A549 (cell line): ENCODE measurements around the gene HESX1. TPM values are rescaled to one million over a fixed set of nuclear protein-coding genes. Genes with fewer than 3 reads are reported as not detected.

ENCODE experiments used
- ATAC-seq, 2 experiments: fragments of 200-7000 bp in 1 of 2; fragments of >200 bp in 1 of 2; cut with Nextera tagmentation in 1 of 2; cut with Tn5 transposase in 1 of 2; 3 replicates each; pipeline versions ENCODE4 v1.8.0 to v1.9.1; 2018 to 2020; ENCODE audit warnings: mild to moderate bottlenecking in 1 of 2, moderate library complexity in 1 of 2
- CTCF ChIA-PET: fragments of 300-600 bp; sonication (Branson Sonifier 250); formaldehyde crosslinking; extraction: SDS; loops from one replicate; lab custom pipeline; 2021; ENCODE audit warnings: antibody characterized with exemption, inconsistent platforms; lab: Yijun Ruan, JAX
- POLR2A ChIA-PET: fragments of 350-600 bp; formaldehyde crosslinking; extraction: SDS; loops from one replicate; lab custom pipeline; 2021; ENCODE audit warnings: antibody characterized with exemption, inconsistent platforms; lab: Yijun Ruan, JAX
- DNase-seq, 2 experiments: peaks; one replicate each; pipeline versions ENCODE4 v3.0.0 to v3.0.0-alpha.2; 2011 to 2016; ENCODE audit warnings: low read depth in 1 of 2, low spot score in 1 of 2
- FAIRE-seq: peaks from 2 replicates; lab custom pipeline; 2011; peaks lifted over from hg19 to GRCh38; lab: Jason Lieb, UNC
- H3K27ac ChIP-seq, 2 experiments: fragments of >200 bp; sonication (Bioruptor Twin); formaldehyde crosslinking; 3 replicates each; pipeline ENCODE4 v1.5.1; 2016 to 2017
- H3K4me1 ChIP-seq: fragments of >200 bp; sonication (Bioruptor Twin); formaldehyde crosslinking; 3 replicates; pipeline ENCODE4 v1.6.1; 2016
- H3K4me2 ChIP-seq: fragments of >200 bp; sonication (Bioruptor Twin); formaldehyde crosslinking; 3 replicates; pipeline ENCODE4 v1.6.1; 2016
- H3K4me3 ChIP-seq: fragments of >200 bp; sonication (Bioruptor Twin); formaldehyde crosslinking; 3 replicates; pipeline ENCODE4 v1.5.1; 2016
- H3K9me3 ChIP-seq: fragments of >200 bp; sonication (Bioruptor Twin); formaldehyde crosslinking; 3 replicates; pipeline ENCODE4 v1.6.1; 2016
- ATOH8 ChIP-seq: fragments of 250-450 bp; sonication (Bioruptor Pico); IDR thresholded peaks from 2 replicates; pipeline ENCODE4 v1.5.0; 2020; ENCODE audit warnings: low read depth, mild to moderate bottlenecking, moderate library complexity
- BCL3 ChIP-seq: fragments of >200 bp; sonication (Bioruptor Twin); formaldehyde crosslinking; IDR thresholded peaks from 3 replicates; pipeline ENCODE4 v1.6.1; 2016
- E2F6 ChIP-seq: IDR thresholded peaks from 2 replicates; pipeline ENCODE4 v1.6.1; 2012; ENCODE audit warnings: low read depth, borderline replicate concordance
- EHF ChIP-seq: fragments of 250-450 bp; sonication (Bioruptor Pico); IDR thresholded peaks from 2 replicates; pipeline ENCODE4 v1.5.0; 2020; ENCODE audit warnings: mild to moderate bottlenecking
- HOXA7 ChIP-seq: fragments of 250-450 bp; sonication (Bioruptor Pico); IDR thresholded peaks from 2 replicates; pipeline ENCODE4 v1.5.0; 2020; ENCODE audit warnings: mild to moderate bottlenecking, moderate library complexity
- HOXB13 ChIP-seq: fragments of 250-450 bp; sonication (Bioruptor Pico); IDR thresholded peaks from 2 replicates; pipeline ENCODE4 v1.5.0; 2020; ENCODE audit warnings: low read depth, mild to moderate bottlenecking, moderate library complexity
- JUN ChIP-seq, 2 experiments: fragments of >200 bp; sonication (Bioruptor Twin); formaldehyde crosslinking; IDR thresholded peaks; 2 replicates in 1 of 2; 3 replicates in 1 of 2; pipeline ENCODE4 v1.6.1; 2016 to 2017
- JUNB ChIP-seq: fragments of >200 bp; sonication (Bioruptor Twin); formaldehyde crosslinking; IDR thresholded peaks from 2 replicates; pipeline ENCODE4 v1.6.1; 2016
- KDM1A ChIP-seq: fragments of 200-600 bp; sonication (generic); IDR thresholded peaks from 2 replicates; pipeline ENCODE4 v1.6.1; 2016; ENCODE audit warnings: low read depth, mild to moderate bottlenecking
- KDM5A ChIP-seq: fragments of 200-600 bp; sonication (generic); IDR thresholded peaks from 2 replicates; pipeline ENCODE4 v1.6.1; 2016; ENCODE audit warnings: antibody characterized with exemption, mild to moderate bottlenecking
- MAX ChIP-seq: IDR thresholded peaks from 2 replicates; pipeline ENCODE4 v1.6.1; 2012
- PBX3 ChIP-seq: IDR thresholded peaks from 2 replicates; pipeline ENCODE4 v1.6.1; 2012
- POLR2AphosphoS2 ChIP-seq: conservative IDR thresholded peaks from 2 replicates; pipeline ENCODE4 v1.6.1; 2012; ENCODE audit warnings: low read length, improper control_type of control experiment, inconsistent platforms
- RAD21 ChIP-seq, 2 experiments: fragments of >200 bp in 1 of 2; sonication (Bioruptor Twin) in 1 of 2; formaldehyde crosslinking in 1 of 2; IDR thresholded peaks in 1 of 2; conservative IDR thresholded peaks in 1 of 2; 2 replicates in 1 of 2; 3 replicates in 1 of 2; pipeline ENCODE4 v1.6.1; 2012 to 2018; ENCODE audit warnings: inconsistent platforms in 1 of 2
- RARB ChIP-seq: fragments of 250-450 bp; sonication (Bioruptor Pico); IDR thresholded peaks from 2 replicates; pipeline ENCODE4 v1.8.0; 2021; ENCODE audit warnings: mild to moderate bottlenecking, moderate library complexity
- RCOR1 ChIP-seq: fragments of 150-350 bp; IDR thresholded peaks from 2 replicates; pipeline ENCODE4 v1.6.1; 2014; ENCODE audit warnings: antibody characterized with exemption, low read length, low read depth
- RNF2 ChIP-seq: fragments of 200-600 bp; sonication (generic); IDR thresholded peaks from 2 replicates; pipeline ENCODE4 v1.6.1; 2016; ENCODE audit warnings: low read depth, mild to moderate bottlenecking, antibody characterized with exemption, moderate library complexity, borderline replicate concordance
- TFCP2L1 ChIP-seq: fragments of 250-450 bp; sonication (Bioruptor Pico); IDR thresholded peaks from 2 replicates; pipeline ENCODE4 v1.5.0; 2021; ENCODE audit warnings: mild to moderate bottlenecking
- TP53 ChIP-seq: fragments of 250-450 bp; sonication (Bioruptor Pico); IDR thresholded peaks from 2 replicates; pipeline ENCODE4 v1.5.0; 2021; ENCODE audit warnings: mild to moderate bottlenecking, moderate library complexity
- USF2 ChIP-seq: fragments of 450-650 bp; IDR thresholded peaks from 2 replicates; pipeline ENCODE4 v1.6.1; 2014; ENCODE audit warnings: antibody characterized with exemption
- ZFP36 ChIP-seq: fragments of 450-650 bp; IDR thresholded peaks from 2 replicates; pipeline ENCODE4 v1.6.1; 2014; ENCODE audit warnings: borderline replicate concordance; ENCODE audit not compliant: partially characterized antibody
- WGBS: methylation state at CpG from one replicate; pipeline ENCODE4 v1.1.6; 2017; ENCODE audit errors: missing lambda C conversion rate; 5-methylcytosine and 5-hydroxymethylcytosine counted together
- polyA plus RNA-seq, 4 experiments: library from polyadenylated mRNA; depleted of rRNA in 3 of 4; stranded (reverse); fragments of >200 nt; fragmentation: RNase III in 1 of 4; extraction: RNeasy Plus Mini Kit Qiagen cat#74134 plus additional on column Dnase treatment in 1 of 4; gene quantifications; 2 replicates in 3 of 4; 3 replicates in 1 of 4; pipeline ENCODE4 v1.2.3, GENCODE V29; 2011 to 2017

The HESX1 gene
- polyA plus RNA-seq, 2 of the 4 experiments (the other 2 are of a cell fraction), result 0.35 to 0.87 TPM

- no peak for TF ChIP-seq USF2
- no peak for TF ChIP-seq RCOR1
- no peak for TF ChIP-seq ZFP36
- 0 out of 2 replicates have a peak, but pooled peaks have one; percentile 23 for TF ChIP-seq KDM5A
- no peak for TF ChIP-seq JUNB
- TF ChIP-seq RAD21 (conservative IDR thresholded peaks at IDR 0.05 in 1 of 2, IDR thresholded peaks at IDR 0.05 in 1 of 2), result peak; percentile 77 to 82
- no peak for TF ChIP-seq TP53 (CRISPR knock-in tag)
- no peak for TF ChIP-seq E2F6
- TF ChIP-seq JUN (IDR thresholded peaks at IDR 0.05), result no peak
- TF ChIP-seq ATOH8, result no peak
These were observed 29.7 kb downstream of the HESX1 start (continued) for GRCh38 chr3:57169872-57170623.

GRCh38 chr3:57169108-57169507, 30.7 kb downstream of the HESX1 start:
- FAIRE-seq (no peak), DNase-seq (no peak), ATAC-seq (no peak)
- POLR2A ChIA-PET, result no interaction called here
- no peak overlapping the region; the same call in 2 of the 3 replicates for H3K4me2 ChIP-seq
- no peaks in the 10 kb centered on the region for H3K4me1 ChIP-seq
- no peaks in the 10 kb centered on the region for H3K9me3 ChIP-seq
- WGBS, result 61% methylated on average over 3 of the region's 3 CpGs
- CTCF ChIA-PET, result interaction anchor here (0.6 to 3.2 kb wide), 15 partner anchors 10 to 427 kb away, joined by 3 to 22 read pairs (median 3); partner anchors contain the start of gene APPL1
- H3K4me3 ChIP-seq, result no peak overlapping the region
- TF ChIP-seq TFCP2L1 (CRISPR knock-in tag) (no peak), PBX3 (no peak), RARB (CRISPR knock-in tag) (no peak), RNF2 (no peak), HOXB13 (CRISPR knock-in tag) (no peak), EHF (CRISPR knock-in tag) (no peak), BCL3 (no peak), HOXA7 (CRISPR knock-in tag) (no peak), KDM1A (no peak), MAX (no peak), KDM5A (no peak), ZFP36 (no peak), ATOH8 (no peak), POLR2AphosphoS2 (no peak), JUN (IDR thresholded peaks at IDR 0.05) (no peak)
- no peak overlapping the region for H3K27ac ChIP-seq
